Ishikawa (cell line): ENCODE measurements around the gene NUP153.

Source experiments
- CEBPB ChIP-seq: IDR thresholded peaks from 2 replicates; pipeline ENCODE4 v1.6.1; 2012
- CREB1 ChIP-seq: IDR thresholded peaks from 2 replicates; pipeline ENCODE4 v1.6.1; 2012; ENCODE audit warnings: low read depth
- EGR1 ChIP-seq: IDR thresholded peaks from 2 replicates; pipeline ENCODE4 v1.6.1; 2012
- EP300 ChIP-seq: IDR thresholded peaks from 2 replicates; pipeline ENCODE4 v1.6.1; 2012; ENCODE audit warnings: borderline replicate concordance
- FOXM1 ChIP-seq: IDR thresholded peaks from 2 replicates; pipeline ENCODE4 v1.6.1; 2012; ENCODE audit warnings: low read depth, borderline replicate concordance
- MAX ChIP-seq: IDR thresholded peaks from 2 replicates; pipeline ENCODE4 v1.6.1; 2012
- NFIC ChIP-seq: IDR thresholded peaks from 2 replicates; pipeline ENCODE4 v1.6.1; 2012
- RAD21 ChIP-seq: IDR thresholded peaks from 2 replicates; pipeline ENCODE4 v1.6.1; 2012; ENCODE audit warnings: low read depth
- TAF1 ChIP-seq: IDR thresholded peaks from 2 replicates; pipeline ENCODE4 v1.6.1; 2012; ENCODE audit warnings: low read depth, mild to moderate bottlenecking
- TCF12 ChIP-seq: IDR thresholded peaks from 2 replicates; pipeline ENCODE4 v1.6.1; 2012; ENCODE audit warnings: low read depth
- TEAD4 ChIP-seq: IDR thresholded peaks from 2 replicates; pipeline ENCODE4 v1.6.1; 2012
- YY1 ChIP-seq: IDR thresholded peaks from 2 replicates; pipeline ENCODE4 v1.6.1; 2012; ENCODE audit warnings: low read depth
- ZBTB7A ChIP-seq: IDR thresholded peaks from 2 replicates; pipeline ENCODE4 v1.6.1; 2012; ENCODE audit warnings: low read depth
- TF ChIP-seq, protein P1 (sequence below): IDR thresholded peaks from 2 replicates; pipeline ENCODE4 v1.6.1; 2012; ENCODE audit warnings: low read depth, mild to moderate bottlenecking
- TF ChIP-seq, protein P2 (sequence below): IDR thresholded peaks from 2 replicates; pipeline ENCODE4 v1.6.1; 2012

The NUP153 gene

GRCh38 chr6:17719323-17720041 lies 12.8 kb upstream of the NUP153 start:
- TF ChIP-seq ZBTB7A (no peak), TAF1 (no peak)

- TF ChIP-seq TEAD4 (no peak), YY1 (no peak), TAF1 (no peak), FOXM1 (no peak)
Measured at GRCh38 chr6:17716221-17716620, 9.5 kb upstream of the NUP153 start.

GRCh38 chr6:17714879-17715851 lies 8.4 kb upstream of the NUP153 start:
- TF ChIP-seq CREB1 (no peak), TCF12 (no peak)

DNA sequence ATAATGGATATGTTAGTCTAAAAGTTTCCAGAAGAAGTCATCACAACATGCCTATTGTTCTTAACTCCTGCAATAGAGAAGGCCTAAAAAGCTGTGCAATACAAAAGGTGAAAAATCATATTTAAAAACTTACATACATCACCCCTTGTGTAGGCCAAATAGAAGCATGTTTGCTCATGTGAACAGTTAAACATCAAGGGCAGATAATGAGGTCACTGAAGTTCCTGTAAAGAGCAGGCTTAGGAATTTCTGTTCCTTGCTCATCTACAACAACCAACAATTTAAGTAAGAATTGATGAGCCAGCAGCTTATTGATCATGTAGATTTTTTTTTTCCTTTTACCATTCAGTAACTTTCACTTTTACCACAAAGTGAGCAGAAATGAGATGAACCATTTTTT lies 7.5 kb upstream of the NUP153 start:
- TF ChIP-seq, protein P1, sequence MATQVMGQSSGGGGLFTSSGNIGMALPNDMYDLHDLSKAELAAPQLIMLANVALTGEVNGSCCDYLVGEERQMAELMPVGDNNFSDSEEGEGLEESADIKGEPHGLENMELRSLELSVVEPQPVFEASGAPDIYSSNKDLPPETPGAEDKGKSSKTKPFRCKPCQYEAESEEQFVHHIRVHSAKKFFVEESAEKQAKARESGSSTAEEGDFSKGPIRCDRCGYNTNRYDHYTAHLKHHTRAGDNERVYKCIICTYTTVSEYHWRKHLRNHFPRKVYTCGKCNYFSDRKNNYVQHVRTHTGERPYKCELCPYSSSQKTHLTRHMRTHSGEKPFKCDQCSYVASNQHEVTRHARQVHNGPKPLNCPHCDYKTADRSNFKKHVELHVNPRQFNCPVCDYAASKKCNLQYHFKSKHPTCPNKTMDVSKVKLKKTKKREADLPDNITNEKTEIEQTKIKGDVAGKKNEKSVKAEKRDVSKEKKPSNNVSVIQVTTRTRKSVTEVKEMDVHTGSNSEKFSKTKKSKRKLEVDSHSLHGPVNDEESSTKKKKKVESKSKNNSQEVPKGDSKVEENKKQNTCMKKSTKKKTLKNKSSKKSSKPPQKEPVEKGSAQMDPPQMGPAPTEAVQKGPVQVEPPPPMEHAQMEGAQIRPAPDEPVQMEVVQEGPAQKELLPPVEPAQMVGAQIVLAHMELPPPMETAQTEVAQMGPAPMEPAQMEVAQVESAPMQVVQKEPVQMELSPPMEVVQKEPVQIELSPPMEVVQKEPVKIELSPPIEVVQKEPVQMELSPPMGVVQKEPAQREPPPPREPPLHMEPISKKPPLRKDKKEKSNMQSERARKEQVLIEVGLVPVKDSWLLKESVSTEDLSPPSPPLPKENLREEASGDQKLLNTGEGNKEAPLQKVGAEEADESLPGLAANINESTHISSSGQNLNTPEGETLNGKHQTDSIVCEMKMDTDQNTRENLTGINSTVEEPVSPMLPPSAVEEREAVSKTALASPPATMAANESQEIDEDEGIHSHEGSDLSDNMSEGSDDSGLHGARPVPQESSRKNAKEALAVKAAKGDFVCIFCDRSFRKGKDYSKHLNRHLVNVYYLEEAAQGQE: no peak
- TF ChIP-seq TAF1 (no peak), ZBTB7A (no peak), CEBPB (no peak), CREB1 (no peak), NFIC (no peak), TCF12 (no peak), YY1 (no peak), TEAD4 (no peak), FOXM1 (no peak), RAD21 (no peak), EP300 (no peak), EGR1 (no peak)
- TF ChIP-seq, protein P2, sequence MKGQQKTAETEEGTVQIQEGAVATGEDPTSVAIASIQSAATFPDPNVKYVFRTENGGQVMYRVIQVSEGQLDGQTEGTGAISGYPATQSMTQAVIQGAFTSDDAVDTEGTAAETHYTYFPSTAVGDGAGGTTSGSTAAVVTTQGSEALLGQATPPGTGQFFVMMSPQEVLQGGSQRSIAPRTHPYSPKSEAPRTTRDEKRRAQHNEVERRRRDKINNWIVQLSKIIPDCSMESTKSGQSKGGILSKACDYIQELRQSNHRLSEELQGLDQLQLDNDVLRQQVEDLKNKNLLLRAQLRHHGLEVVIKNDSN: no peak

DNA sequence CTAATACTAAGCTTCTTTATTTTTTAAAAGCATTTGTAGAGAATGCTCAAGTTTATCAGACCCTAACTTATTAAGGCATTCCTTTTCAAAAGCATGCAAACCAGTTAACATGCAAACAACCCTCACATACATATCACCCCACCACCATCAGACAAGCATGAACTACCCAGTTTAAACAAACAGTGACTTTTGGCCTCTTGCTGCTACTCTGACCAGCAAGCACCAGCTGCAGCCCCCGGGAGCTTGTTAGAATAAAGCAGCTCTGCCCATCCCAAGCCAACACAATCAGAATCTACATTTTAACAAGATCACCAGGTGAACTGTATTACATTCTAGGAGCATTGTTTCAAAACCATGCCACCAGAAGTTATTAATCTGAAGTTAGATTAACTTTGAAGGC lies 5.9 kb upstream of the NUP153 start:
- no peak for TF ChIP-seq MAX
- no peak for TF ChIP-seq CREB1
- TF ChIP-seq TCF12: no peak
- TF ChIP-seq EP300: no peak
- TF ChIP-seq, protein P2: no peak
- TF ChIP-seq EGR1: no peak
- no peak for TF ChIP-seq CEBPB
- TF ChIP-seq TAF1: no peak
- no peak for TF ChIP-seq YY1
- TF ChIP-seq, protein P1: no peak

GRCh38 chr6:17710331-17710730 lies 3.6 kb upstream of the NUP153 start:
- no peak for TF ChIP-seq TEAD4

- TF ChIP-seq ZBTB7A (no peak), NFIC (no peak), CREB1 (no peak), TCF12 (no peak), RAD21 (no peak), TAF1 (no peak), TEAD4 (no peak), EGR1 (no peak), FOXM1 (no peak), CEBPB (no peak), YY1 (no peak), EP300 (no peak), MAX (no peak)
- TF ChIP-seq, protein P2: no peak
- TF ChIP-seq, protein P1: no peak
Measured at GRCh38 chr6:17709476-17709875, 2.8 kb upstream of the NUP153 start.
